HL-60 (cell line): ENCODE measurements around the gene FADS6.

ENCODE experiments used
- CTCF ChIP-seq: IDR thresholded peaks from one replicate; pipeline ENCODE4 v1.5.1; 2011; ENCODE audit warnings: low read length, control low read depth, inconsistent platforms; ENCODE audit not compliant: insufficient read depth
- GABPA ChIP-seq: IDR thresholded peaks from 2 replicates; pipeline ENCODE4 v1.6.1; 2012; ENCODE audit warnings: low read depth
- POLR2AphosphoS5 ChIP-seq: IDR thresholded peaks from 2 replicates; pipeline ENCODE4 v1.6.1; 2012; ENCODE audit warnings: low read depth
- REST ChIP-seq: IDR thresholded peaks from 2 replicates; pipeline ENCODE4 v1.6.1; 2012; ENCODE audit warnings: low read depth; ENCODE audit not compliant: insufficient replicate concordance
- SPI1 ChIP-seq: IDR thresholded peaks from 2 replicates; pipeline ENCODE4 v1.6.1; 2012; ENCODE audit warnings: low read depth, mild to moderate bottlenecking, borderline replicate concordance

GRCh38 chr17:74893936-74894671 is 671 bp upstream of the FADS6 start:
- no peak for TF ChIP-seq POLR2AphosphoS5
- no peak for TF ChIP-seq REST
- no peak for TF ChIP-seq CTCF
- no peak for TF ChIP-seq GABPA
- TF ChIP-seq SPI1: no peak
